Measurements from ENCODE around the gene ACBD7. TPM values are rescaled to one million over a fixed set of nuclear protein-coding genes. Genes with fewer than 3 reads are reported as not detected.
A peak's percentile ranks its signal among the peaks of the same experiment; 100 is the strongest.

ACBD7 gene
- total RNA-seq, 6 experiments from 2014 or later = 0.16 to 0.18 TPM; not detected in 4

DNA sequence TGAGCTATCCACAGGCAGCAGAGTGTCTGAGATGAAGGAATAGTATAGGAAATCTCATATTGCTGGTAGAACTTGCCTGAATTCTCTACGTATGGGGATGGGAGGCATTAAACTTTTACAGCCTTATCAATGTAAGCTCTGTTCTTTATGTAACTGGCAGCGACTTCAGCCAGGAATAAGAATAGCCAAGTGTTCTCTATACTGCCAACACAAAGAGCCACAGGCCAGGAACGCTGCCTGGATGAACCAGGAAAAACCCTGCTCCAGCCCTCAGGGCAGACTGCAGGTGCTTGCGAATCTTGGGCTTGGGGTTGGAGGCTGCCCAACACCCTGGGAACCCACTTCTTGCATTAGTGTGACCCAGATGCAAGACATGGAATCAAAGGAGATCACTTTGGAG is 50.9 kb downstream of the ACBD7 start:
- intact Hi-C loops (cut with DNase I) = no loop called here
- H3K36me3 ChIP-seq = no peaks in the 10 kb centered on the region
- H3K4me1 ChIP-seq = no peaks in the 10 kb centered on the region
- TF ChIP-seq POLR2A (IDR thresholded peaks at IDR 0.05) = no peak
- TF ChIP-seq, protein P1, sequence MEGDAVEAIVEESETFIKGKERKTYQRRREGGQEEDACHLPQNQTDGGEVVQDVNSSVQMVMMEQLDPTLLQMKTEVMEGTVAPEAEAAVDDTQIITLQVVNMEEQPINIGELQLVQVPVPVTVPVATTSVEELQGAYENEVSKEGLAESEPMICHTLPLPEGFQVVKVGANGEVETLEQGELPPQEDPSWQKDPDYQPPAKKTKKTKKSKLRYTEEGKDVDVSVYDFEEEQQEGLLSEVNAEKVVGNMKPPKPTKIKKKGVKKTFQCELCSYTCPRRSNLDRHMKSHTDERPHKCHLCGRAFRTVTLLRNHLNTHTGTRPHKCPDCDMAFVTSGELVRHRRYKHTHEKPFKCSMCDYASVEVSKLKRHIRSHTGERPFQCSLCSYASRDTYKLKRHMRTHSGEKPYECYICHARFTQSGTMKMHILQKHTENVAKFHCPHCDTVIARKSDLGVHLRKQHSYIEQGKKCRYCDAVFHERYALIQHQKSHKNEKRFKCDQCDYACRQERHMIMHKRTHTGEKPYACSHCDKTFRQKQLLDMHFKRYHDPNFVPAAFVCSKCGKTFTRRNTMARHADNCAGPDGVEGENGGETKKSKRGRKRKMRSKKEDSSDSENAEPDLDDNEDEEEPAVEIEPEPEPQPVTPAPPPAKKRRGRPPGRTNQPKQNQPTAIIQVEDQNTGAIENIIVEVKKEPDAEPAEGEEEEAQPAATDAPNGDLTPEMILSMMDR (IDR thresholded peaks at IDR 0.05) = no peak
- no peaks in the 10 kb centered on the region for H3K27me3 ChIP-seq
- H3K9me3 ChIP-seq = no peaks in the 10 kb centered on the region
- DNase-seq (no peak), ATAC-seq (no peak)
- no peak overlapping the region for H3K4me3 ChIP-seq
- WGBS (ENCODE audit: insufficient coverage, low coverage, low lambda C conversion rate, missing lambda C conversion rate) = 100% methylated on average over 3 of the region's 4 CpGs
- no peak overlapping the region for H3K27ac ChIP-seq

DNA sequence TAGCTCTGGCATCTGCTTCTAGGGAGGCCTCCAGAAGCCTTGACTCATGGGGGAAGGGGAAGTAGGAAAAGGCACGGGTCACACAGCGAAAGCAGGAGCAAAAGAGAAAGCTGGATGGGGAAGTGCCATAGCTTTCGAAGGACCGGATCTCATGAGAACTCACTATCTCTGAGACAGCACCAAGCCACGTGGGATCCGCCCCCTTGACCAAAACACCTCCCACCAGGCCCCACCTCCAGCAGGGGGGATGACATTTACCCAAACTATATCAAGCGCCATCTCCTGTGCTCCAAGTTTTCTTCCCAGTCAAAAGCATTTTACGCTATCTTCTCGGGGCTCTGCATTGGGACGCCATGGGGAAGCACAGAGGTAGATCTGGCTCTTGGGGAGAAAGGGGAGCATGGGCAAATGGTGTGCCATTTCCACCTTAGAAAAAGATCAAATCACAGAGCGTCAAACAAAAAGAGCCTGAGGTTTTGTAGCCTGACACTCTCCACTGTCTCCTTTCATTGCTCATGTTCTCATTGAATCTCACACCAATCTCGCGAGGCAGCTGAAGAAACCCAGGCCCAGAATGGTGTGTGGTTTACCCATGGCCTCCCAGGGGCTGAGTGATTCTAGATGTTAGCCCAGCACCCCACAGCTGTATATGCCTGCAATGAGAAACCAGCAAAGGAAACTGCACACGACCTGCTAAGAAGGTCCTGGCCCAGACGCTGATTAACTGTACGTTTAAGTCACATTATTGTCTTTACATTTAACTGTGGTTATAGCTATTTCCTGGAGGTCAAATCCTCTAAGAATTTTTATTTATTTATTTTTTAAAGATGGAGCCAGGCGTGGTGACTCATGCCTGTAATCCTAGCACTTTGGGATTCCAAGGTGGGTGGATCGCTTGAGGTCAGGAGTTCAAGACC is 52.9 kb downstream of the ACBD7 start:
- H3K9me3 ChIP-seq = no peaks in the 10 kb centered on the region
- H3K4me3 ChIP-seq = no peak overlapping the region
- ATAC-seq = peak; percentile 63 to 83 (median 71)
- H3K27me3 ChIP-seq = no peaks in the 10 kb centered on the region
- 55% methylated on average over 16 of the region's 18 CpGs for WGBS (ENCODE audit: insufficient coverage, low coverage, low lambda C conversion rate, missing lambda C conversion rate)
- no peaks in the 10 kb centered on the region for H3K36me3 ChIP-seq
- no peaks in the 10 kb centered on the region for H3K4me1 ChIP-seq
- intact Hi-C loops (cut with DNase I) = no loop called here
- no peak overlapping the region for H3K27ac ChIP-seq
- TF ChIP-seq POLR2A (IDR thresholded peaks at IDR 0.05) = no peak
- TF ChIP-seq, protein P1 (IDR thresholded peaks at IDR 0.05) = no peak
- DNase-seq = peak in 2 of 3 donors; percentile 30 to 46

DNA sequence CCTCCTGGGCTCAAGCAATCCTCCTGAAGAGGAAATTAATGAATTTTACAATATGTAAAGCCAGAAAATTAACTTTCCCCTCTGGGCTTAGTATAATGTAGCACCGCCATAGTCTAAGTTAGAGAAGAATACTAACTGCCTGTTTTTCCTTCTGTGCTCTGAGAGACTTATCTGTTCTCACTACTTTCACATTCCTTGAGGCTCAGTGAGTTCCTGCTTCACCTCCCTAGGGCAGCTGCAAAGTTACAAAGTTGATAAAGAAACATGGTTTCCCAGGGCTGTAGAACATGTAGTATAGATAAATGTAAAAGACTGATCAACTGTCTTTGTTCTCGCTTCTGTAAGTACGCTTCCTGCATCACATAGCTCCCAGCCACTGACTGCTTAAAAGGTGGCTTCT is 60.8 kb downstream of the ACBD7 start:
- no peaks in the 10 kb centered on the region for H3K36me3 ChIP-seq
- H3K9me3 ChIP-seq = no peaks in the 10 kb centered on the region
- H3K27me3 ChIP-seq = no peaks in the 10 kb centered on the region
- 61% methylated on average over 3 of the region's 3 CpGs for WGBS (ENCODE audit: insufficient coverage, low coverage, low lambda C conversion rate, missing lambda C conversion rate)
- H3K27ac ChIP-seq = no peak overlapping the region
- ATAC-seq (no peak), DNase-seq (no peak)
- no peak for TF ChIP-seq POLR2A (IDR thresholded peaks at IDR 0.05)
- intact Hi-C loops (cut with DNase I) = no loop called here
- H3K4me3 ChIP-seq = no peak overlapping the region
- H3K4me1 ChIP-seq = no peaks in the 10 kb centered on the region

Other genes with a start within 250 kb of the ACBD7 start
- gene SUV39H2, start 209.9 kb downstream of the ACBD7 start, total RNA-seq = 1 to 10 TPM; 2.8 to 6.0 (median 4.1) TPM
- 1 to 10 TPM; 1.7 to 5.0 (median 3.0) TPM for gene DCLRE1C, start 134.7 kb downstream of the ACBD7 start, total RNA-seq
- under 1 TPM in 1 of 6 experiments, not detected in 5; 0.51 TPM for gene MEIG1, start 129.4 kb downstream of the ACBD7 start, total RNA-seq
- 1 to 10 TPM in 1 of 6 experiments, not detected in 5; 1.2 TPM for gene OLAH, start 44.8 kb downstream of the ACBD7 start, total RNA-seq
- gene RPP38, start 8.6 kb upstream of the ACBD7 start, total RNA-seq = 1 to 10 TPM; 5.4 to 9.4 (median 6.9) TPM
- 10 to 100 TPM; 18.1 to 34.5 (median 30.8) TPM for gene NMT2, start 79.9 kb upstream of the ACBD7 start, total RNA-seq